Right hindlimb (tissue), 1 donor: ENCODE results near the gene DGCR6.
"Not testable (repeated sequence)": the region's sequence is repeated elsewhere in the genome, so short reads cannot be mapped to it uniquely, and the experiment has no call there.

Experiments used
- DNase-seq: peaks from one replicate; pipeline ENCODE4 v3.0.0-alpha.2; 2018

Gene DGCR6

DNA sequence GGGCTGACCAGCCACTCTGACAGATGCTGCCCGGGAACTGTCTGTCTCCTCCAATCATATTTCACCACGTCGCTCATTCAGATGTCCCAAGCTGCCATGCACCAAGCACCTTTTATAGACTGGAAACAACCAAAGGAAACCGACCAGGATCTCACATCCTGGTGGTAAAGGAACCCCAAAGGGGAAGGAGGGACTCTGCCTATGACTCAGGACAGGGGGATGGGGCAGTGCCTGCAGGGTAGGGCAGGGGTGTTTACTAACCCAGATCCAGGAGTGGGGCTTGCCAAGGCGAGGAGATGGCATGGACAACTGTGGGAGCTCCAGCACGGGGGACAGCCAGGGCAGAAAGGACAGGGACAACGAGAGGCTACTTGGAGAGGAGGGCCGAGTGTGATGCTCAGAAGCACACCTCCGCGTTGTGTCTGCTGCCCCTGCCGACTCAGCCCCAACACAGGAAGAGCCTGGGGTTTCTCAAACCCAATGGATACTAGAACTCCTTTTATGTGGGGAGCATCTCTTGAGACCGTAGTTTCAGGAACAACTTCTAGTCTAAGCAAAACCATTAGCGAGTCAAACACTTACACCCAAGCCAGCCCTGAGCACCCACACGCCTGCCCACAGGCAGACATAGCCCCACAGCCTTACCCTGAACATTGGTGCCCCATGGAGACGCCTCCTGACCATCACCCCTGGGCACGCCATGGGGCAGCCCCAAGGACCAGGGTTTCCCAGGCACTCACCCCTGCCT is 26.0 kb downstream of the DGCR6 start:
- no peak for DNase-seq

GRCh38 chr22:18933914-18934313 is 27.8 kb downstream of the DGCR6 start:
- DNase-seq: no peak

DNA sequence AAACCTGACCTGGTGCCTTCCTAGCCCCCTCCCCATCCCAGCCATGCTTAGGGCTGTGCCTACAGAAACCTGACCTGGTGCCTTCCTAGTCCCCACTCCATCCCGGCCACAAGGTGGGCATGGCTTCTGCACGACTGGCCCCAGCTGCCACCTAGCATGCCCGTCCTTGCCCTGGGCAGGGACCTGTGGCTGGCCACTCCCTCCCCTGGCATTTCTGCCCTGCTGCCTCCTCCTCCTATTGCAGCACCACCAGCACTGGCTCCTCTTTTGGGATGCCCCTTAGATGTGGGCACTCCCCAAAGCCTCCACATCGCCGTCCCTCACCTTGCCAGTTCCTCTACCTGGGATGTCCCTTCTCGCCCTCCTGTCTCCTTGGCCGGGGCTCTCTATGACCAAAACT is 28.6 kb downstream of the DGCR6 start:
- DNase-seq: not testable (repeated sequence)

GRCh38 chr22:18935889-18936529 is 29.9 kb downstream of the DGCR6 start, which contains the start of gene PRODH:
Gene PRODH (minus strand): TSS chr22:18936293. CDS start chr22:18936287, 6 bp downstream.
- no peak for DNase-seq

DNA sequence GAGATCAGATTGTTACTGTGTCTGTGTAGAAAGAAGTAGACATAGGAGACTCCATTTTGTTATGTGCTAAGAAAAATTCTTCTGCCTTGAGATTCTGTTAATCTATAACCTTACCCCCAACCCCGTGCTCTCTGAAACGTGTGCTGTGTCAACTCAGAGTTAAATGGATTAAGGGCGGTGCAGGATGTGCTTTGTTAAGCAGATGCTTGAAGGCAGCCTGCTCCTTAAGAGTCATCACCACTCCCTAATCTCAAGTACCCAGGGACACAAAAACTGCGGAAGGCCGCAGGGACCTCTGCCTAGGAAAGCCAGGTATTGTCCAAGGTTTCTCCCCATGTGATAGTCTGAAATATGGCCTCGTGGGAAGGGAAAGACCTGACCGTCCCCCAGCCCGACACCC is 32.6 kb downstream of the DGCR6 start:
- DNase-seq: not testable (repeated sequence)

DNA sequence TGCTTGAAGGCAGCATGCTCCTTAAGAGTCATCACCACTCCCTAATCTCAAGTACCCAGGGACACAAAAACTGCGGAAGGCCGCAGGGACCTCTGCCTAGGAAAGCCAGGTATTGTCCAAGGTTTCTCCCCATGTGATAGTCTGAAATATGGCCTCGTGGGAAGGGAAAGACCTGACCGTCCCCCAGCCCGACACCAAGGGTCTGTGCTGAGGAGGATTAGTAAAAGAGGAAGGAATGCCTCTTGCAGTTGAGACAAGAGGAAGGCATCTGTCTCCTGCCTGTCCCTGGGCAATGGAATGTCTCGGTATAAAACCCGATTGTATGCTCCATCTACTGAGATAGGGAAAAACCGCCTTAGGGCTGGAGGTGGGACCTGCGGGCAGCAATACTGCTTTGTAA is 41.0 kb downstream of the DGCR6 start:
- not testable (repeated sequence) for DNase-seq

GRCh38 chr22:18947905-18948304 is 41.8 kb downstream of the DGCR6 start:
- no peak for DNase-seq

GRCh38 chr22:18950141-18950540 is 44.0 kb downstream of the DGCR6 start:
- DNase-seq: no peak

GRCh38 chr22:18952022-18952421 is 45.9 kb downstream of the DGCR6 start:
- DNase-seq: no peak

- DNase-seq: not testable (repeated sequence)
These were observed 47.0 kb downstream of the DGCR6 start for GRCh38 chr22:18953128-18953527.

- peak; percentile 78 for DNase-seq
These were observed 48.3 kb downstream of the DGCR6 start for GRCh38 chr22:18954303-18954989.

DNA sequence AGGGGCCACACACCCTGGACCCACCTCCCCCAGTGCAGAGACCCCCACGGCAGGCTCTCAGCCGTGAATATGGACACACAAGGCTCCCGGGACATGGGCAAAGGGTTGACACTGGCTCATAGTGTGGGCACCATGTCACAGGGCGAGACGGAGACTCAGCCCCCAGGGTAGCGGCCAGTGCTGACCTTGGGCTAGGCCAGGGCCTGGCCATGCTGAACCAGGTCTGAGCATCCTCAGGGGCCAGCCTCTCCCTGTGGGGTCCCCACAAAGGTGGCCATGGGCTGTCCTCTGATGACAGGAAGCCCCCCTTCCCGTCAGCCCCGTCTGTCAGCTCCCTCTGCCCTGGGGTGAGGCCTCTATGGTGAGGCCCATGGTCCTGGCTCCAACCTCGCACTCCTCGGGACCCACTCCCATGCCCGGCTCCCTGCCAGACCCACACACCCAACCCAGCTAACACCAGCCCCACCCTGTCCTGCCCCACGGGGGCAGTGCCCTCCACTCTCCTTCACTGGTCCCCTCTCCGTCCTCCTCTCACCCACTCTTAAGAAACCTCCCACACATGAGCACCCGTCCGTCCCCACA is 49.0 kb downstream of the DGCR6 start:
- no peak for DNase-seq

DNA sequence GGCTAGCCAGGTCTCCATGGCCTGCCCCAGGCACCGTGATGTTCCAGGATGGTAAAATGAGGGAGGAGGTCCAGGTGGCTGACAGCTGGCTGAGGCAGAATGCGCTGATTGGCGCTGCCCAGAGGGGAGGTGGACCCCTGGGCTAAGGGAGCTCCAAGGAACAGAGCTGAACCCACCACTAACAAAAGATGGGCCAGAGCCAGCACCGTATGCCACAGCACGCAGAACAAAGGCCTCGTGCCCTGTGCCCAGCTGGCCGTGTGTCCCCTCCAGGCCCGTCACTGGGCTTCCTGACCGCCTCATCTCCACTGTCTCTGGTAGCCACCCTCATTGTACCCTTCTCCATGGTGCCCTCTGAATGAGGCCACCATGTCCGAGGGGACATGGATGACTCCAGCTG is 49.6 kb downstream of the DGCR6 start:
- DNase-seq: no peak

GRCh38 chr22:18956121-18956895 is 50.2 kb downstream of the DGCR6 start:
- DNase-seq: not testable (repeated sequence)

GRCh38 chr22:18956956-18957355 is 50.8 kb downstream of the DGCR6 start:
- DNase-seq: not testable (repeated sequence)

- DNase-seq: not testable (repeated sequence)
These were observed 51.7 kb downstream of the DGCR6 start for GRCh38 chr22:18957621-18958320.

DNA sequence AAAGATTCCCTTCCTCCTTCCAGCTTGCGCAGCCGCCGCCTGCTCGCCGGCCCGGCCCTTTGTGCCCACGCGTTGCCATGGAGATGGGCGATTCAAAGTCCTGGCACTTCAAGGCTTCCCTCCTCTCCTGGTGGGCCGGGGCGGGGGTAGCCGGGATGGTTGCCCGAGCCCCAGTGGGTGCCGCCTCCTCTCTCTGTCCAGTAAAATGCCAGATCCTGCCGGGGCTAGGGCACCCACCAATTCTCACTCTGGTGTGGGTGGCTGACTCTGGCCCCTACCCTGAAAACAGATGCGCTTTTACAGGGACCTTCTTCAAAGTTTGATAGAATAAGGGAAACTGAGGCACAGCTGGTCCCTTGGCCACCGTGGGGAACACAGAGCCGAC is 52.2 kb downstream of the DGCR6 start:
- DNase-seq: not testable (repeated sequence)

DNA sequence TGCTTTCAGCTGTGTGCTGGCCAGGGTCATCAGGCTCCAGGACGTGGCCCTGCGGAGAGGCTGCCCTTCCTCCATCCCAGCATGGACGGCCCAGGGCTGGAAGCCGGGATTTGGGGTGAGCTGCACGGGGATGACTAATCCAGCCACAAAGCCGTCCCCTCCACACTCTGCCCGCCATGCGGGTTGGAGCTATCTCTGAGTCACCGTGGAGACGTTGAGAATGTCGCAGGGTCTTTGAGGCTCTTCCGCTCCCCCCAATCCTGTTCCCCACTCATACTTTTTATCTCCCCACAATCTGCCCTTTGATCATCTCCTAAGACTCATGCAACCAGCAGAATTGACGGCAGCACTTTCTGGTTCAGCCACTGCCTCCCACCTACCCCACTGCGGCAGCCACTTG is 52.6 kb downstream of the DGCR6 start:
- not testable (repeated sequence) for DNase-seq

DNA sequence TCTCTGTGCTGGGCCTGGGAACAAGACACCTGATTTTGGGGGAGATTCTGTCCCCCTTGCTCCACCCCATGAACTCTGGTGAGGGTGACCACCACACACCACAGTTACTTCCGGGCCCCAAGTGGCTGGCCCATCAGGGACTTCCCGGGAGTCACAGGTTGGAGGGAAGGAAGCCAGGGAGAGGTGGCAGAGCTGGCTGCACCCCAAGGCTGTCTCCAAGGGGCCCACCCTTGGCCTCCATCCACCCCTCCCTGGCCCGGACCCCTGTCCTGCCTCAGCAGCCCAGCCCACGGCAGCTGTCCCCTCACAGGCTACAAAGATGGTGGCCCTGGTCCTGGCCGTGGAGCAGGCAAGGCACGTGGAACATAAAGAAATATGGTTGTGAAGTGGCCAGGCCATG is 53.1 kb downstream of the DGCR6 start:
- not testable (repeated sequence) for DNase-seq

DNA sequence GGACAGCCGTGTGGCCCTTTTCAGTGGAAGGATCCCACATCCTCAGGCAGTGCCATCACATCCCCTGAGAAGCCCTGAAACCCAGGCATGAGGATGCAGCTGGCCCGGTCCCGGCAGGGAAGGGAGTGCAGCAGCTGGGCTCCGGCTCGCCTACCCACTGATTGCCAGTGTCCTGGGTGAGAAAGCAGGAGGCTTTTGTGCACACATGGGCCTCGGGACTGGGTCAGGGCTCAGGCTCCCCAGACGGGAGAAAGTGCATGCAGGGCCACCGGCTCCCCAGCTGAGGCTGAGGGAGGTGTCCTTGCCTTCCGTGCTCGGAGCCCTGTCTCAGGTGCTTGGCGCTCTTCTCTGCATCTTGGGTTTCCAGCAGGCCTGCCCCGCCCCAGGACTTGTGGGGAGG is 53.6 kb downstream of the DGCR6 start:
- DNase-seq: not testable (repeated sequence)

DNA sequence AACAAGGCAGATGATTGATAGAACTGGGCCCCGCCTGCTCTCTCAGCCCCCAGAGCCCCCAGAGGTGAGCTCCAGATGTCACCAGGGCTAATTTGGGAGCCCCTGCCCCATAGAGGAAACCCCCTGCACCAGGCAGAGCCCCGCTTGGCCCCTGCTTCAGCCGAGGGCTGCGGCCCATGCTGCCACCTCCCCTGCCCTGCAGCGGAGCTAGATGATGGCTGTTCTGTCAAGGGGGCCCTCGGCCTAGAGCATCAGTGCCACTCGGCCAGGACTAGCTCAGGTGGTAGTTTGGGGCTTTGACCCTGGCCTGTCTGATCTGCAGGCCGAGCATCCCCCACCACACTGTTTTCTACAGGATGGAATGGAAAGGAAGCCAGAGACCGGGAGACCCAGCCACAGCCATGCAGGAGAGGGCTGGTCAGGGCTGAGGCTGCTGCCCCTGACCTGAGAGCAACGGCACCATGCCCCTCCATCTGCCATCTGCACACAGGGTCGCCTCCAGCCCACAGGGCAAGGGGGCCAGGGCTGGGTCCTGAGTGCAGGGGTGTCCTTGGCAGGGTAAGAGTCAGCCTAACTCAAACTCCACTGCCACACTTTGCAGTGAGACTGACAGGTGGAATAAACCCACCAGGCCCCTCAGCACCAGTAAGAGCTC is 54.2 kb downstream of the DGCR6 start:
- not testable (repeated sequence) for DNase-seq
